Stimulated activated CD8-positive, alpha-beta memory T cell treated with anti-CD3 and anti-CD28 coated beads, Interleukin-7, amount 100 ng/mL, for 4 hours (primary cell): ENCODE results near the gene SETD6.
"Not testable (repeated sequence)": the region's sequence is repeated elsewhere in the genome, so short reads cannot be mapped to it uniquely, and the experiment has no call there.

Experiments
- DNase-seq, 2 donors: peaks; one replicate each; pipeline ENCODE4 v3.0.0-alpha.2; 2020; ENCODE audit warnings: low read depth in 2 of 2

SETD6 gene

GRCh38 chr16:58537124-58537906 lies 22.0 kb downstream of the SETD6 start:
- DNase-seq = no peak

- no peak for DNase-seq
Measured at GRCh38 chr16:58541711-58542110, 26.4 kb downstream of the SETD6 start.

- no peak for DNase-seq
Measured at GRCh38 chr16:58542291-58542690, 27.0 kb downstream of the SETD6 start.

- DNase-seq = no peak
Measured at GRCh38 chr16:58543685-58544084, 28.4 kb downstream of the SETD6 start.

GRCh38 chr16:58548378-58548777 lies 33.1 kb downstream of the SETD6 start:
- DNase-seq = no peak

GRCh38 chr16:58551496-58551895 lies 36.2 kb downstream of the SETD6 start:
- DNase-seq = no peak

- no peak for DNase-seq
Measured at GRCh38 chr16:58556678-58557077, 41.4 kb downstream of the SETD6 start.

- DNase-seq = no peak
Measured at GRCh38 chr16:58563235-58563634, 47.9 kb downstream of the SETD6 start.

GRCh38 chr16:58563775-58564174 lies 48.5 kb downstream of the SETD6 start:
- no peak for DNase-seq

- DNase-seq = not testable (repeated sequence)
Measured at GRCh38 chr16:58565697-58566096, 50.4 kb downstream of the SETD6 start.
